ENCODE measurements around the gene DNAJC13. TPM values are rescaled to one million over a fixed set of nuclear protein-coding genes. Genes with fewer than 3 reads are reported as not detected.
A peak's percentile ranks its signal among the peaks of the same experiment; 100 is the strongest.
"Not testable (repeated sequence)": the region's sequence is repeated elsewhere in the genome, so short reads cannot be mapped to it uniquely, and the experiment has no call there.

DNAJC13 gene, protein sequence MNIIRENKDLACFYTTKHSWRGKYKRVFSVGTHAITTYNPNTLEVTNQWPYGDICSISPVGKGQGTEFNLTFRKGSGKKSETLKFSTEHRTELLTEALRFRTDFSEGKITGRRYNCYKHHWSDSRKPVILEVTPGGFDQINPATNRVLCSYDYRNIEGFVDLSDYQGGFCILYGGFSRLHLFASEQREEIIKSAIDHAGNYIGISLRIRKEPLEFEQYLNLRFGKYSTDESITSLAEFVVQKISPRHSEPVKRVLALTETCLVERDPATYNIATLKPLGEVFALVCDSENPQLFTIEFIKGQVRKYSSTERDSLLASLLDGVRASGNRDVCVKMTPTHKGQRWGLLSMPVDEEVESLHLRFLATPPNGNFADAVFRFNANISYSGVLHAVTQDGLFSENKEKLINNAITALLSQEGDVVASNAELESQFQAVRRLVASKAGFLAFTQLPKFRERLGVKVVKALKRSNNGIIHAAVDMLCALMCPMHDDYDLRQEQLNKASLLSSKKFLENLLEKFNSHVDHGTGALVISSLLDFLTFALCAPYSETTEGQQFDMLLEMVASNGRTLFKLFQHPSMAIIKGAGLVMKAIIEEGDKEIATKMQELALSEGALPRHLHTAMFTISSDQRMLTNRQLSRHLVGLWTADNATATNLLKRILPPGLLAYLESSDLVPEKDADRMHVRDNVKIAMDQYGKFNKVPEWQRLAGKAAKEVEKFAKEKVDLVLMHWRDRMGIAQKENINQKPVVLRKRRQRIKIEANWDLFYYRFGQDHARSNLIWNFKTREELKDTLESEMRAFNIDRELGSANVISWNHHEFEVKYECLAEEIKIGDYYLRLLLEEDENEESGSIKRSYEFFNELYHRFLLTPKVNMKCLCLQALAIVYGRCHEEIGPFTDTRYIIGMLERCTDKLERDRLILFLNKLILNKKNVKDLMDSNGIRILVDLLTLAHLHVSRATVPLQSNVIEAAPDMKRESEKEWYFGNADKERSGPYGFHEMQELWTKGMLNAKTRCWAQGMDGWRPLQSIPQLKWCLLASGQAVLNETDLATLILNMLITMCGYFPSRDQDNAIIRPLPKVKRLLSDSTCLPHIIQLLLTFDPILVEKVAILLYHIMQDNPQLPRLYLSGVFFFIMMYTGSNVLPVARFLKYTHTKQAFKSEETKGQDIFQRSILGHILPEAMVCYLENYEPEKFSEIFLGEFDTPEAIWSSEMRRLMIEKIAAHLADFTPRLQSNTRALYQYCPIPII (N-terminal part only)
- total RNA-seq, result 67.9 TPM

DNA sequence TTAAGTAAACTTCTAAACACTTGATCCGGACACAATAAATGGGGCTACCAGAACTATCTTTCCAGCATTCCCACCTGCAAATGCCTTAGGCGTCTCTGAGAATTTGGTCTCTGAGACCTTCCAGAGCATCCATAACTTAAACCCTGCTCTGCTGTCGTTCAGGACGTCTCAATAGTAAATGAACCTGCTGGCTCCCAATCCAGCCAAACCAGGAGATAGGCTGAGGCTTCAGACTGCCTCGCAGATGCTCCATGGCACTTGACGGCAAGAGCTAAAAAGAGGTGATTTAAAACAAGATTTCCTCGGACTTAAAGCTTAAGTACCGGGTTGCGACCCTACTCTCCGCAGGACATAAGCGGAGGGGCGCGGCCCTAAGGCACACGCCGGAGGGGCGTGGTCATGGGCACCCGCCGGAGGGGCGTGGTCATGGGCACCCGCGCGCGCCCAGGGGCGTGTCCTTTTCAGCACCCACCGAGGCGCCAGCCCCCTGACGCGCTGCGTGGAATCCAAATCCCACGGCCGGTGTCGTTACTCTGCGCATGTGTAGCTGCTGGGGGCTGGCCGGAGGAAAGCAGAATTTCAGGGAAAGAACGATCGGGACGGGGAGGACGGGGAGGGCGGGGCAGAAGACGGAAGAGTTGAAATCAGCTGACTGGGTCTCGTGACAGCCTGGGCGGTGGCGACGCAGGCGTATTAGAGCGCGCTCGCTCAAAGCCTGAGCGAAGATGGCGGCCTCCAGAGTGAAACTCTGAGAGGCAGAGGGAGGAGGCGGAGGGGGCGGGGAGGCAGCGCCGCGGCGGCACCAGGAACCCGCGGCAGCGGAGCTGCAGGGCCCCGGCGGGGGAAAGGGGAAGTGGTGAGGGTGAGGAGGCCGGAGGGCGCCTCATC, at the start of gene DNAJC13:
Gene DNAJC13, plus strand, starts transcription at position 696 of the 888 bp plus-strand sequence. CDS start 17,049 bp downstream, outside the sequence.
- peak; percentile 98 for DNase-seq

DNA sequence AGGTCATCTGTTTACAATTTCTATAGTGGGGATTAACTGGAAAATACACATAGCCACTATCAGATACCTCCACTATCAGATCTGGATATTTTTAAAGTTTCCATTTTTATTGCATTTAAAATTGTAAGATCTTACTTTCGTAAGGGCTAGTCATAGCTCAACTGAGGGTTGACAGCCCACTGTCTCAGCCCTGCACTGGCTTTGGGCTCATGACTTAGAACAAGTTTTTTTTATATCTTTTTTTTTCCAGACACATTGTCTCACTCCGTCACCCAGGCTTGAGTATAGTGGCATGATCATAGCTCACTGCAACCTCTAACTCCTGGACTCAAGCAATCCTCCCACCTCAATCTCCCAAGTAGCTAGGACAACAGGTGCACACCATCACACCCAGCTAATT, 48.8 kb upstream of the DNAJC13 start:
- DNase-seq, result no peak

DNA sequence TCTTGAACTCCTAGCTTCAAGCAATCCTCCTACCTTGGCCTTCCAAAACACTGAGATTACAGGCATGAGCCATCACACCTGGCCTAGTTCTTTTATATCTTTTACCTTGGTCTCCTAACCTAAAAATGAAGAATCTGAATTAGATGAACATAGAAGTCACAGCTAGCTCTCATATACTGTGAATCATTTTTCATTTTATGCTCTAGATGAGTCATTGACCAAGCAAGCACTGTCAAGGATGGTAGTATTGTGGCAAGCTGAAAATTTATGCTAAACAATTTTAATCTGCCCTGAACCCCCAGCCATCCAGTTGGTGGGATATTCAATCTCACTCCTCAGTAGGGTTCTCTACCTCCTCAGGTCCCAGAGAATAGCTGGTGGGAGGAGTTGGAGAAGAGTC, 48.3 kb upstream of the DNAJC13 start:
- DNase-seq, result no peak

DNA sequence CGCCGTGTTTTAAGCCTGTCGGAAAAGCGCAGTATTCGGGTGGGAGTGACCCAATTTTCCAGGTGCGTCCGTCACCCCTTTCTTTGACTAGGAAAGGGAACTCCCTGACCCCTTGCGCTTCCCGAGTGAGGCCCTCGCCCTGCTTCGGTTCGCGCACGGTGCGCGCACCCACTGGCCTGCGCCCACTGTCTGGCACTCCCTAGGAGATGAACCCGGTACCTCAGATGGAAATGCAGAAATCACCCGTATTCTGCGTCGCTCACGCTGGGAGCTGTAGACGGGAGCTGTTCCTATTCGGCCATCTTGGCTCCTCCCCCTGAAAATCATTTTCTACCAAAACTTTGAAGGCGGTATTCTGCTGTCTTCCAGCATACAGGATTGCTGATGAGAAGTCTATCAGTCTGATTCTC, 40.4 kb upstream of the DNAJC13 start:
- not testable (repeated sequence) for DNase-seq

DNA sequence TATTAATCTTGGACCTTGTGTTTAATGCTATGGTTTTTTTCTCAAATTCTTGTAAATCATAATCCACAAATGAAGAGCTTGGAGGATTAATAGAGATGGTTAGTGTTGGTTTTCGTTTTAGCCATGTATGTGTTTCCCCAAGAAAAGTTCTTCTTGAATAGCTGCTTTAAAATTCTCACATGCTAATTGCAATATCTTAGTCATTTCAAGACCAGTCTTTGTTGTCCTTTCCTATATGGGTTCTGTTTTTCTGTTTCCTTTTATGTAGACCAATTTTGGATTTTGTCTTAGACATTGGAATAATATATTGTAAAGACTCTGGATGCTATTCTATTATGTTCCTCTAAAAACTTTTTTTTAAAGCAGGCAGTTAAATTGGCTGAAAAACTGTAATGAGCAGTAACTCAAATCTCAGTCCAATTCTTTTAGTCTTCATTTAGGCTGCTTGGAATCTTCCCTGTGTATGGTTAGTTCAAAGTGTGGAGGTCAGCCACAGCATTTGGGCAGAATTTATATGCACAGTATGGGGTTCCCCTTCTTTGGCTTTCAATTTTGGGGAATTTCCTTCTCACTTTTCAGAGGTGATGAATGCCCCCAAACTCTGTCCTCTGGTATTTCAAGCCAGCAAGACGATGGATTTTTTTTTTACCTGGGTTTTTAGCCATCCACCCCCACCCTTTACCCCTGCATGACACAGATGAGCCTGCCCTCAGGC, 39.1 kb upstream of the DNAJC13 start:
- no peak for DNase-seq

DNA sequence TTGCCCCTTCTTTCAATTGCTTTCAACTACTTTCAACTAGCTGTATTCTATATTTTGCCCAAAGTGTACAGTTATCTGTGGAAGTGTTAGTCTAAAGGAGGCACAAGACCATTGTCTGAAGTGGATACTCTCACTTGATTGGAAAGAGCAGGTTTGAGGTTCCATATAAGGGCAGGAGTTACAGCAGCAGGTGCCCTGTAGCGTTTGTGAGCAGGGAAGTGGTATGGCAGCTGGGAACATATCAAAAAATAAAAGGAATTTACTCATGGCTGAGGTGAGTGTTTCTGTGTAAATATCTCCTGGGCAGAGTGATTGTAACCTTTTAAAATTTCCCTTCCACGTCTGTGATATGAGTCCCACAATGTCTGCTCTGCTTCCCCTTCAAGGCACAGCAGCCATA, 38.5 kb upstream of the DNAJC13 start:
- DNase-seq, result no peak

DNA sequence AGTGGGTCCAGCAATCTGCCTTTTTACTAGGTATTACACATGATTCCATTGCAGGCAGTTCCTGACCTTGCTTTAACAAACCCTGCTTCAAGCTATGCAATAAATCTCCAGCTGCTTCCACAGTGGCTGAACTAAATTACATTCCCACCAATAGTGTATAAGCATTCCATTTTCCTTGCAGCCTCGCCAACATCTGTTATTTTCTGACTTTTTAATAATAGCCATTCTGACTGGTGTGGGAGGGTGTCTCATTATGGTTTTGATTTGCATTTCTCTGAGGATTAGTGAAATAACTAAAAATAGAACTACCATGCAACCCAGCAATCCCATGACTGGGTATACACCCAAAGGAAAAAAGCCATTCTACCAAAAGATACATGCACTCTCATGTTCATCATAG, 36.4 kb upstream of the DNAJC13 start:
- DNase-seq, result no peak

DNA sequence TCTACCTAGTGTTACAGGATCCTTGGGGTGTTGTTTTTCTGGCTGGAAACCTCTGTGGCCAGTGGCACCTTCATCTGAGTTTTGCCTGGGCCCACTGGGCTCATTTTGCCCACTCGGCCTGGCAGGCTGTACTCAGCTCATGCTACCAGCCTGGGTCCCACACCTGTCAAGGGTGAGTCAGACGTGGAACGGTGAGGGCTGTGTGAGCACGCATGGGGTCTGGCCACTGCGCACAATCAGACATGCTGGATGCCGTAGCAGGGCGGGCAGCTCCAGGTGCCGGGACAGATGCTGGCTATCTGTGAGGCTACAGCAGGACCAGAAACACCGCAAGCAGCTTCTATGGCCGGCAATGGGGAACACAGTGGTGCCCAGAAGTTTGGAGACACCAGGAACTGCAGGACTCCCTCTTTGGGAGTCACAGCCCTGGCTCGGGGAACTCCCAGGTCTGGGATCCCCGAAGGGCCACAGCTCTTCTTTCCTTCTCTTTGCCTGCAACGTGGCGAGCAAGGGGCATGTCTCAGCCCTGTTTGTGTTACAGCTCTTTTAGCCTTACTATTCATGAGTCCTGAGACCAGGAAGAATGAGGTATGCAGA, 35.9 kb upstream of the DNAJC13 start:
- DNase-seq, result no peak

DNA sequence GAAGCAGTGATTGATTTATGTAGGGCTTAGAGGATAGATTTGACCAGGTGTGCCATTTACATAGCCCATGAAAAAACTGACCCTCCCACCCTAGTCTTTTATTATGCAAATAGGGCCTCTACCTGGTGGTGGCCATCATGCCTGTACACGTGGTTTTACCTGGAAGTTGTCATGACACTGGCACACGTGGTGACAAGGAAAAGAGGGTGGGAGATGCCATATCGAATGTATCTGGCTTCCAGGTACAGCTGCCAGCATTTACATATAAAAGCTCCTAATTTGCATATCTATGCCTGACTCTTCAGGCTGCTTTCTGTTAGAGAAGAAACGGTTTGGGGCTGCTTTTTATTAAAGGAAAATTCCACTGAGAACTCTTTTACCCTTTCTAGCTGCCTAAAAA, 35.0 kb upstream of the DNAJC13 start:
- no peak for DNase-seq

DNA sequence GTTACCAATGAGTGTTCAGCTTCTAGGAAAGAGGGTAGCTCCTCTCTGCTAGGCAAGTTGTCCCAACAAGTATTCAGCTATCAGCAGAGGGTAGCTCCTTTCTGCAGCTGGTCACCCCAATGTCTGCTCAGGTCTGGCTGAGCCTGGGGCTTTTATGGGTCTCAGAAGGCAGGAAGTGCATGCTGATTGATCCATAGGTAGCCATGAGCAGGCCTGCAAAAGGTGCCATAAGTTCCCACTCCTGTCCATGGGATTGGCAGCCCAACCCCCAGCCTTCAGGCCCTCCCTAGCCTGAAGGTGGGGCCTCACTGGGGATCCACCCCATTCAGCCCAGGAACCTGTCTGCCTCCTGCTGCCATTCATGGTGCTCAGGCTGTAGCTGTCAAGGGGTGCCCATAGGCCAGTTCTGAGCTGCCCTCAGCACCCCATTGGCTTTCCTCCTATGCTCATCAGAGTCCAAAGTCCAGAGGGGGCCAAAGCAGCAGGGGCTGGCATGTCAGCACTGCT, 34.6 kb upstream of the DNAJC13 start:
- DNase-seq, result no peak

DNA sequence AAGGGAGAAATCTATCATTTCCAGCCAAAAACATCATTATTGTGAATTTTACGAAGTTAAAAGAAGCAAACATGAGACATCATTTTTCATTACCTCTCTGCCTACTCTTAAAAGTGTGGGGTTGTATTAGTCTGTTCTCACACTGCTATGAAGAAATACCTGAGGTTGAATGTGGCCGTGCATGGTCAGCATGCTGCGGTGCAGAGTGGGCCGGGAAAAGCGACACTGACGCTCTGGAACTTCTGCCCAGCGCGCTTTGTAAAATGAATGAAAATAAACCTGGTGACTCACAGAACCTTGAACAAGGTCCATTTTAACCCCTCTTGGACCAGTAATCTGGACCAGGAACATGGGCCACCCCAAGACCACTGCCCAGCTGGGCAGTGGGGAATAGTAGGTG, 31.0 kb upstream of the DNAJC13 start:
- DNase-seq, result no peak

DNA sequence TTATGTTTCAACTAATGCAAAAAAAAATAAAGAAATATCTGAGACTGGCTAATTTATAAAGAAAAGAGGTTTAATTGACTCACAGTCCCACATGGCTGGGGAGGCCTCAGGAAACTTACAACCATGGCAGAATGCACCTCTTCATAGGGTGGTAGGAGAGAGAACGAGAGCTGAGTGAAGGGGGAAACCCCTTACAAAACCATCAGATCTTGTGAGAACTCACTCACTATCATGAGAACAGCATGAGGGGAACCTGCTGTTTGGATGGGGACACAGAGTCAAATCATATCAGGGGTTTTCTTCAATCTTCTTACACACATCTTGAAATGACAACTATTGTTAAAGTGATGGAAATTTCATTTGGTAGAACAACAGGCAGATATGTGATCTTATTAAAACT, 24.6 kb upstream of the DNAJC13 start:
- DNase-seq, result not testable (repeated sequence)

DNA sequence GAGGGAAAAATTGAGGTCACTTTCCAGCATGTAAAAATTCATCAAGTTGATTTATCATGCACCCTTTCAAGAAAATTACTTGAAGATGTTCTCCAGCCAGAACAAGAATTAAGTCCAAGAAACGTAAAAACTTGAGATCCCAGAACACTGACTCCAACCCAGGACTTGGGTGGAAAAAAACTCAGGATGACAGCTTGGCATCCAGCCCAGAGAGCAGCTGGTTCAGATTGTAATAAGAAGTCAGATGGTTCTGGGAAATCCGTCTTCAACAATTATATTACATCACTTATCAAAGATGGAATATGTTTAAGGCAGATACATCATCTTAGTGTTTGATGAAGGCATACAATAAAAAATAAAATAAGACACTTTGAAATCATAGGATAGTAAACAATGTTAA, 23.0 kb upstream of the DNAJC13 start:
- DNase-seq, result peak; percentile 85

DNA sequence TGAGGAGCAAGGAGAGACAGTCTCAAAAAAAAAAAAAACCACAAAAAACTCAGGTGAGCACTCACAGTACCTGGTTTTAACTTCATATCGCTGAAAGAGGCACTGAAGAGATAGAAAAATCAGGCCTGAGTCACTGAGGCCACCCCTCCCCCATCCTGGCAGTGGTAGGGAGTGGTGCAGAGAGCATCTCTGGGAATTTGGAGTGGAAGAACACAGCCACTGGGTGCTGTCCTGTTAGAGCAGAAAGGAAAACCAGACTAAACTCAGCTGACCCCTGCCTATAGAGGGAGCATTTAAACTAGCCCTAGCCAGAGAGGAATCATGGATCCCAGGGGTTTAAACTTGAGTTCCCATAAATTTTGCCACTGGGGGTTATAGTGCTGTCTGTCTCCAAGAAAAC, 22.2 kb upstream of the DNAJC13 start:
- no peak for DNase-seq

DNA sequence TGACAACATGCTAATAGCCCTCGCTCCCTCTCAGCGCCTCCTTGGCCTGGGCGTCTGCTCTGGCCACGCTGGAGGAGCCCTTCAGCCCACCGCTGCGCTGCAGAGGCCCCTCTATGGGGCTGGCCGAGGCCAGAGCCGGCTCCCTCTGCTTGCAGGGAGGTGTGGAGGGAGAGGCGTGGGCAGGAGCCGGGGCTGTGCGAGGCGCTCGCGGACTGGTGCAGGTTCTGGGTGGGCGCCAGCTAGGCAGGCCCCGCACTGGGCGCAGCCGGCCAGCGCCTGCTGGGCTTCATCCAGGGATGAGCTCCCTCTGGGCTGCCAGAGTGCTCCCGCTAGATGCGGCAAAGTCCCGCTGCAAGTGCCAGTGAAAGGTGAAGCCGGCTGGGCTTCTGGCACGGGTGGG, 21.0 kb upstream of the DNAJC13 start:
- no peak for DNase-seq

DNA sequence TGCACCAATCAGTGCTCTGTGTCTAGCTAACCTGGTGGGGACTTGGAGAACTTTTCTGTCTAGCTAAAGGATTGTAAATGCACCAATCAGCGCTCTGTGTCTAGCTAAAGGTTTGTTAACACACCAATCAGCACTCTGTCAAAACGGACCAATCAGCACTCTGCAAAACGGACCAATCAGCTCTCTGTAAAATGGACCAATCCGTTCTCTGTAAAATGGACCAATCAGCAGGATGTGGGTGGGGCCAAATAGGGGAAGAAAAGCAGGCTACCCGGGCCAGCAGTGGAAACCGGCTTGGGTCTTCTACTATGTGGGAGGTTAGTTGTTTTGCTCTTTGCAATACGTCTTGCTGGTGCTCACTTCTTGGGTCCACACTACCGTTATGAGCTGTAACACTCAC, 20.5 kb upstream of the DNAJC13 start:
- DNase-seq, result not testable (repeated sequence)

DNA sequence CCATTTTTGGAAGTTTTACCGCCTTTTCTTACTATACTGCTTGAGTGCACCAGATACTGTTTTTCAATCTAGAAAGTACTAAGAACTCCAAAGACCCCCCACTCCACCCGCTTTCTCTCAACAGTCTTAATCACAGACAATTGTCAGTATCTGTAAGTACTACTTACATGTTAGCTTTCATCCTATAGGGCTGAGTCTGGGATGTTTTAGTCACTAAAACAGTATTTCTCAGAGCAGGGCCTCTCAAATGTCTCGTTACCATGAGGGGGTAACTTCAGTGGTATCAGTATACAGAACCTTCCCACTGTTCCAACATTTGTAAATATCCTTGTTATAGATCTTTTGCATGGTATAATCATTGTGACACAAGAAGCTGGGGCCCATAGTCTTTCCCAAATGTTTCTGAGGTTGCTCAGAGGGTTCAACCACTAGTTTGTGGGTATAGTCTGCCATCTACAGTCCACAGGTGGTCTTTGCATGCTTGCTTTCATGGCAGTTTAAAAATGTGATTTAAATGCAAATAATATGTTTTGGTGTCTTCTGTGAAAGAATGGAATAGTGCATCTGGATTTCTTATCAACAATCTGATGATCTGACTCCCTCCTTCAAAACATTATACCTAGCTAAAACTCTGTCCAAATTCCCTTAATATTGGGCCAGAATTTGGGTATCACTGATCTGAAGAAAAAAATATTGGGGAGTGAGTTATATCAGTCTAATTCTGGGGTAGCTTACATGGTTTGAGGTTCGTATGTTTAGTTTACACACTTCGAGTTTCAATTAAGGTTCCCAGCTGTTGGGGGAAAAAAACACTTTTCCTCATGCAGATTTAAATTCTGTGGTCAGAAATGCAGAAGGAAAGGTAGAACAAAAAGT, 18.0 kb upstream of the DNAJC13 start:
- peak; percentile 73 for DNase-seq

DNA sequence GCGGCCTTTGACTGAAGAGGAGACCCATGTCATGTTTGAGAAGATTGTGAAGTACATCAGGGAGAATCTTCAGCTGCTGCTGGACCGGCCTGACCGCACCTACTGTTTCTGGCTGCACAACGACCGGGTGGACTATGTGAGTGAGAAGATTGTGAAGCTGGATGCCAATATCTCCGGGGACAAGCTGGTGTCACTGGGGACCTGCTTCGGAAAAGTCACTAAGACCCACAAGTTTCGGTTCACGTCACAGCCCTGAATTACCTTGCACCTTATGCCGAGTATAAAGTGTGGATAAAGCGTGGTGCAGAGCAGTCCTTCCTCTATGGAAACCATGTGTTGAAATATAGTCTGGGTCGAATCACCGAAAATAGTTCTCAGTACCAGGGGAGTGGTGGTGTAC, 16.0 kb upstream of the DNAJC13 start:
- no peak for DNase-seq

DNA sequence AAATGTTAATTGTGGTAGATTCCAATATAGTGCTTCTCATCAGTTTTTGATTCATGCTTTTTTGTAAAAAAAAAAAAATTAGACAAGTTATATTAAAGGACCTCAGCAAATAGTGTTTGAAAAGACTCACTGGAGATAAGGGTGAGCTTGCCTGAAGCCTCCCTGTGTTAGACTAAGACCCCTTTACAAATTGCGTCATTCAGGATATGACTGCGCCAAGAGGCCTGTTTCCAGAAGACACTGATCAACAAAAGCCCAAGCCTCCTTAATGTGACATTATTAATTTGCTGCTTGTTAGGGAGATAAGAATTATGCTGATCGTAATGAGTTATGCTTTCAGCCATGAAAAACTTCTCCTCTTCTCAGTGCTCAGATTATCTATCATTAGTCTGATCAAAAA, 13.0 kb upstream of the DNAJC13 start:
- no peak for DNase-seq

Data from tongue (tissue), 2 donors.